ENCODE data around the gene RFX1.
"Not testable (repeated sequence)": the region's sequence is repeated elsewhere in the genome, so short reads cannot be mapped to it uniquely, and the experiment has no call there.

The RFX1 gene

GRCh38 chr19:13932911-13933393 lies 73.2 kb downstream of the RFX1 start:
- DNase-seq, result no peak

GRCh38 chr19:13932149-13932637 lies 73.9 kb downstream of the RFX1 start:
- no peak for DNase-seq

- DNase-seq, result no peak
Observed at GRCh38 chr19:13931391-13932148, 74.5 kb downstream of the RFX1 start.

- no peak for DNase-seq
Observed at GRCh38 chr19:13930402-13930801, 75.7 kb downstream of the RFX1 start.

GRCh38 chr19:13929956-13930355 lies 76.2 kb downstream of the RFX1 start:
- DNase-seq, result no peak

- no peak for DNase-seq
Observed at GRCh38 chr19:13929340-13929739, 76.8 kb downstream of the RFX1 start.

- DNase-seq, result no peak
Observed at GRCh38 chr19:13926715-13927114, 79.4 kb downstream of the RFX1 start.

GRCh38 chr19:13926010-13926409 lies 80.1 kb downstream of the RFX1 start:
- no peak for DNase-seq

GRCh38 chr19:13923194-13923987 lies 82.7 kb downstream of the RFX1 start:
- no peak for DNase-seq

GRCh38 chr19:13922118-13922517 lies 84.0 kb downstream of the RFX1 start:
- DNase-seq, result not testable (repeated sequence)

GRCh38 chr19:13920940-13921747 lies 85.0 kb downstream of the RFX1 start:
- DNase-seq, result no peak

- DNase-seq, result no peak
Observed at GRCh38 chr19:13920524-13920923, 85.6 kb downstream of the RFX1 start.

GRCh38 chr19:13918726-13919411 lies 87.3 kb downstream of the RFX1 start:
- no peak for DNase-seq

- DNase-seq, result no peak
Observed at GRCh38 chr19:13917888-13918406, 88.2 kb downstream of the RFX1 start.

GRCh38 chr19:13914777-13915176 lies 91.3 kb downstream of the RFX1 start:
- no peak for DNase-seq

- no peak for DNase-seq
Observed at GRCh38 chr19:13913352-13913751, 92.8 kb downstream of the RFX1 start.
